HepG2 (cell line): ENCODE data around the gene KRT1. TPM values are rescaled to one million over a fixed set of nuclear protein-coding genes. Genes with fewer than 3 reads are reported as not detected.

Source experiments
- ATAC-seq: fragments of 200-7000 bp; cut with Tn5 transposase; 3 replicates; pipeline ENCODE4 v1.9.1; 2020; ENCODE audit warnings: mild to moderate bottlenecking, moderate library complexity
- BruUV-seq: library from RNA; stranded (reverse); fragments of 400-500 nt; replicated peaks from 2 replicates; lab custom pipeline; 2021; lab: Mats Ljungman, UMichigan
- CTCF ChIA-PET: fragments of 300-600 bp; formaldehyde crosslinking; extraction: SDS; loops from one replicate; lab custom pipeline; 2021; ENCODE audit warnings: low total read pairs, inconsistent platforms, low intra/inter-chr PET ratio; lab: Yijun Ruan, JAX
- POLR2A ChIA-PET: fragments of 350-600 bp; sonication (Branson Sonifier 250); formaldehyde crosslinking; loops from one replicate; lab custom pipeline; 2020; ENCODE audit warnings: antibody characterized with exemption, inconsistent platforms; lab: Yijun Ruan, JAX
- DNase-seq: peaks from one replicate; pipeline ENCODE4 v3.0.0-alpha.2; 2015; ENCODE audit warnings: low spot score
- FAIRE-seq: peaks from 3 replicates; lab custom pipeline; 2011; peaks lifted over from hg19 to GRCh38; lab: Jason Lieb, UNC
- H2AFZ ChIP-seq: one replicate; pipeline ENCODE4 v1.6.1; 2011; ENCODE audit warnings: low read length, inconsistent platforms
- H3K27ac ChIP-seq: fragments of 300-600 bp; 3 replicates; pipeline ENCODE4 v1.8.0; 2011; ENCODE audit warnings: mixed run types, mild to moderate bottlenecking, mixed read lengths, low read length, inconsistent platforms; ENCODE audit not compliant: insufficient read depth; ENCODE audit errors: extremely low read length
- H3K27me3 ChIP-seq, 2 experiments: fragments of 200-600 bp in 1 of 2; 2 replicates in 1 of 2; 3 replicates in 1 of 2; pipeline versions ENCODE4 v1.6.0 to v1.8.0; 2011; ENCODE audit warnings: low read length in 2 of 2, mild to moderate bottlenecking in 2 of 2, moderate library complexity in 2 of 2, inconsistent platforms in 1 of 2; ENCODE audit not compliant: insufficient read depth in 2 of 2, control insufficient read depth in 1 of 2
- H3K36me3 ChIP-seq, 2 experiments: fragments of 200-600 bp in 1 of 2; replicated peaks in 1 of 2; 2 replicates in 1 of 2; 3 replicates in 1 of 2; pipeline versions ENCODE4 v1.5.1 to v1.8.0; 2011; ENCODE audit warnings: low read length in 2 of 2, inconsistent platforms in 1 of 2; ENCODE audit not compliant: insufficient read depth in 2 of 2, control insufficient read depth in 1 of 2
- H3K4me1 ChIP-seq: 2 replicates; pipeline ENCODE4 v1.5.1; 2012; ENCODE audit warnings: low read length, inconsistent platforms; ENCODE audit not compliant: insufficient read depth
- H3K4me2 ChIP-seq: 2 replicates; pipeline ENCODE4 v1.6.0; 2011; ENCODE audit warnings: low read depth, low read length, inconsistent platforms
- H3K4me3 ChIP-seq, 3 experiments: fragments of 200-600 bp in 1 of 3; sonication (generic), shearing (Covaris generic) in 1 of 3; replicated peaks in 1 of 3; 2 replicates each; pipeline ENCODE4 v1.5.1; 2011 to 2016; ENCODE audit warnings: low read length in 3 of 3, inconsistent platforms in 2 of 3, low read depth in 2 of 3, mild to moderate bottlenecking in 2 of 3, control low read depth in 1 of 3, mixed read lengths in 1 of 3; ENCODE audit not compliant: insufficient read depth in 1 of 3
- H3K79me2 ChIP-seq: one replicate; pipeline ENCODE4 v1.6.1; 2011; ENCODE audit warnings: low read length, inconsistent platforms; ENCODE audit not compliant: insufficient read depth
- H3K9ac ChIP-seq: 2 replicates; pipeline ENCODE4 v1.6.0; 2011; ENCODE audit warnings: mild to moderate bottlenecking, low read depth, low read length, inconsistent platforms; ENCODE audit not compliant: insufficient read depth
- H3K9me3 ChIP-seq: 2 replicates; pipeline ENCODE4 v1.5.1; 2012; ENCODE audit warnings: mild to moderate bottlenecking, low read length
- H4K20me1 ChIP-seq: 2 replicates; pipeline ENCODE4 v1.6.0; 2011; ENCODE audit warnings: inconsistent platforms, mild to moderate bottlenecking, low read length, moderate library complexity; ENCODE audit not compliant: insufficient read depth
- BRD4 ChIP-seq: sonication (generic); formaldehyde crosslinking; IDR thresholded peaks from 2 replicates; pipeline ENCODE4 v1.4.0; 2020; ENCODE audit warnings: missing genetic modification reagents
- FLYWCH1 ChIP-seq: sonication (generic); formaldehyde crosslinking; IDR thresholded peaks from 2 replicates; pipeline ENCODE4 v1.8.1; 2023; ENCODE audit warnings: mild to moderate bottlenecking, missing genetic modification reagents
- HMGXB3 ChIP-seq: sonication (generic); formaldehyde crosslinking; IDR thresholded peaks from 2 replicates; pipeline ENCODE4 v1.4.0; 2020; ENCODE audit warnings: missing genetic modification reagents, borderline replicate concordance
- KAT7 ChIP-seq: IDR thresholded peaks from 2 replicates; pipeline ENCODE4 v1.6.1; 2018; ENCODE audit warnings: borderline replicate concordance, missing compliant biosample characterization
- MAZ ChIP-seq, 2 experiments: sonication (generic) in 1 of 2; formaldehyde crosslinking in 1 of 2; IDR thresholded peaks; 2 replicates each; pipeline versions ENCODE4 v1.5.0 to v1.6.1; 2012 to 2020; ENCODE audit warnings: low read depth in 2 of 2, mild to moderate bottlenecking in 2 of 2, borderline replicate concordance in 1 of 2, improper control_type of control experiment in 1 of 2, low read length in 1 of 2, missing genetic modification reagents in 1 of 2, moderate library complexity in 1 of 2
- NFYC ChIP-seq: IDR thresholded peaks from 2 replicates; pipeline ENCODE4 v1.6.1; 2016; ENCODE audit warnings: missing genetic modification reagents, missing compliant biosample characterization
- PAF1 ChIP-seq: IDR thresholded peaks from 2 replicates; pipeline ENCODE4 v1.6.1; 2016; ENCODE audit warnings: missing genetic modification reagents, missing compliant biosample characterization
- PAWR ChIP-seq: sonication (generic); formaldehyde crosslinking; IDR thresholded peaks from 2 replicates; pipeline ENCODE4 v1.4.0; 2020; ENCODE audit warnings: missing genetic modification reagents, mild to moderate bottlenecking, borderline replicate concordance
- SIN3A ChIP-seq: IDR thresholded peaks from 2 replicates; pipeline ENCODE4 v1.6.1; 2011; ENCODE audit warnings: low read depth, mild to moderate bottlenecking, control low read depth, low read length, borderline replicate concordance
- TRIM24 ChIP-seq: sonication (generic); formaldehyde crosslinking; IDR thresholded peaks from 2 replicates; pipeline ENCODE4 v1.8.0; 2022; ENCODE audit warnings: mild to moderate bottlenecking, missing genetic modification reagents
- UBTF ChIP-seq: sonication (generic); formaldehyde crosslinking; IDR thresholded peaks from 2 replicates; pipeline ENCODE4 v1.4.0; 2020; ENCODE audit warnings: mild to moderate bottlenecking, missing genetic modification reagents
- ZNF235 ChIP-seq: sonication (generic); formaldehyde crosslinking; IDR thresholded peaks from 2 replicates; pipeline ENCODE4 v1.8.1; 2023; ENCODE audit warnings: mild to moderate bottlenecking, missing genetic modification reagents, borderline replicate concordance
- ZNF343 ChIP-seq: sonication (generic); formaldehyde crosslinking; IDR thresholded peaks from 2 replicates; pipeline ENCODE4 v1.4.0; 2020; ENCODE audit warnings: mild to moderate bottlenecking, missing genetic modification reagents
- ZNF354B ChIP-seq: sonication (generic); formaldehyde crosslinking; IDR thresholded peaks from 2 replicates; pipeline ENCODE4 v1.8.0; 2022; ENCODE audit warnings: mild to moderate bottlenecking, missing genetic modification reagents
- ZNF567 ChIP-seq: sonication (generic); formaldehyde crosslinking; IDR thresholded peaks from 2 replicates; pipeline ENCODE4 v1.8.1; 2023; ENCODE audit warnings: mild to moderate bottlenecking, missing genetic modification reagents, borderline replicate concordance
- ZNF589 ChIP-seq: sonication (generic); formaldehyde crosslinking; conservative IDR thresholded peaks from 2 replicates; pipeline ENCODE4 v1.8.0; 2022; ENCODE audit warnings: mild to moderate bottlenecking, moderate library complexity, missing genetic modification reagents
- ZNF776 ChIP-seq: sonication (generic); formaldehyde crosslinking; IDR thresholded peaks from 2 replicates; pipeline ENCODE4 v1.4.0; 2020; ENCODE audit warnings: mild to moderate bottlenecking, missing genetic modification reagents
- WGBS: methylation state at CpG from one replicate; pipeline ENCODE4 v1.1.6; 2017; ENCODE audit warnings: low lambda C conversion rate; 5-methylcytosine and 5-hydroxymethylcytosine counted together
- in situ Hi-C: cut with HindIII; loops from 2 replicates; pipeline ENCODE4 v1.10.0; 2017; ENCODE audit warnings: low pct_unique_long_range_greater_than_20kb; ENCODE audit not compliant: extremely low pct_ligation_motif_present
- intact Hi-C: fragments of 100-400 bp; cut with micrococcal nuclease; formaldehyde crosslinking; loops from one replicate; pipeline ENCODE4 v1.10.0; 2022; ENCODE audit not compliant: unreplicated experiment
- polyA plus RNA-seq, 8 experiments: library from polyadenylated mRNA; depleted of rRNA in 3 of 8; stranded (reverse) in 7 of 8; unstranded in 1 of 8; fragments of >200 nt; fragmentation: Illumina TruSeq in 4 of 8; extraction: Trizol in 4 of 8; gene quantifications; 2 replicates each; pipeline versions ENCODE4 v1.2.1 to v1.2.3, GENCODE V29; 2011 to 2016; ENCODE audit warnings: low read depth in 4 of 8, missing spikeins in 1 of 8, mixed read lengths in 1 of 8; ENCODE audit not compliant: insufficient read depth in 1 of 8
- total RNA-seq, 5 experiments: library from RNA; depleted of rRNA; stranded (reverse); fragments of >200 nt; fragmentation: Illumina TruSeq; extraction: Trizol; gene quantifications; 2 replicates each; pipeline ENCODE4 v1.2.3, GENCODE V29; 2016; ENCODE audit warnings: low read depth in 1 of 5
- TF ChIP-seq, protein P1 (sequence below): IDR thresholded peaks from 2 replicates; pipeline ENCODE4 v1.6.1; 2016; ENCODE audit warnings: low read depth, control low read depth

The KRT1 gene
- total and polyA plus RNA-seq, 2 of the 13 experiments (the other 11 are each of a cell fraction or from before 2014, with no cell fraction given): not detected

GRCh38 chr12:52677126-52677525 lies 3.1 kb downstream of the KRT1 start:
- BruUV-seq: no TSS peak
- no peak for FAIRE-seq
- intact Hi-C loops: no loop called here
- in situ Hi-C loops: loop anchor here (25.0 kb wide), 1 partner anchor 310 kb away; no protein-coding TSS in a partner anchor
- Histone ChIP-seq H3K27ac (no peak overlapping the region), H3K79me2 (no peaks in the 10 kb centered on the region), H3K4me3 (no peak overlapping the region), H3K4me1 (no peaks in the 10 kb centered on the region)
- TF ChIP-seq HMGXB3 (CRISPR knock-in tag) (no peak), ZNF354B (CRISPR knock-in tag) (no peak), MAZ (IDR thresholded peaks at IDR 0.05; ENCODE audit: borderline replicate concordance, low read depth, low read length) (no peak), MAZ (CRISPR knock-in tag; IDR thresholded peaks at IDR 0.05; ENCODE audit: low read depth) (no peak), ZNF589 (no peak), ZNF567 (CRISPR knock-in tag) (no peak), TRIM24 (CRISPR knock-in tag) (no peak), BRD4 (CRISPR knock-in tag) (no peak), UBTF (CRISPR knock-in tag) (no peak), PAWR (CRISPR knock-in tag) (no peak), FLYWCH1 (CRISPR knock-in tag) (no peak), SIN3A (no peak), ZNF776 (no peak), PAF1 (no peak), NFYC (CRISPR knock-in tag) (no peak), ZNF343 (CRISPR knock-in tag) (no peak), KAT7 (no peak), ZNF235 (no peak)
- TF ChIP-seq, protein P1, sequence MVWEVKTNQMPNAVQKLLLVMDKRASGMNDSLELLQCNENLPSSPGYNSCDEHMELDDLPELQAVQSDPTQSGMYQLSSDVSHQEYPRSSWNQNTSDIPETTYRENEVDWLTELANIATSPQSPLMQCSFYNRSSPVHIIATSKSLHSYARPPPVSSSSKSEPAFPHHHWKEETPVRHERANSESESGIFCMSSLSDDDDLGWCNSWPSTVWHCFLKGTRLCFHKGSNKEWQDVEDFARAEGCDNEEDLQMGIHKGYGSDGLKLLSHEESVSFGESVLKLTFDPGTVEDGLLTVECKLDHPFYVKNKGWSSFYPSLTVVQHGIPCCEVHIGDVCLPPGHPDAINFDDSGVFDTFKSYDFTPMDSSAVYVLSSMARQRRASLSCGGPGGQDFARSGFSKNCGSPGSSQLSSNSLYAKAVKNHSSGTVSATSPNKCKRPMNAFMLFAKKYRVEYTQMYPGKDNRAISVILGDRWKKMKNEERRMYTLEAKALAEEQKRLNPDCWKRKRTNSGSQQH (CRISPR knock-in tag): no peak
- TF ChIP-seq, all 625 proteins: peak for 0
- 0% methylated on average over 5 of the region's 5 CpGs for WGBS
- no peak overlapping the region for H3K4me2 ChIP-seq
- DNase-seq (no peak), ATAC-seq (no peak)
- H4K20me1 ChIP-seq: no peaks in the 10 kb centered on the region
- ChIA-PET CTCF (no interaction called here), POLR2A (no interaction called here)
- no peak overlapping the region for H2AFZ ChIP-seq
- no peaks in the 10 kb centered on the region for H3K36me3 ChIP-seq
- H3K27me3 ChIP-seq: peaks cover 0 to 29% of the 10 kb centered on the region in 2 experiments; a peak in 2 of 5 replicates
- no peaks in the 10 kb centered on the region for H3K9me3 ChIP-seq
- H3K9ac ChIP-seq: no peak overlapping the region
